Measurements from ENCODE around the gene MYH14. TPM values are rescaled to one million over a fixed set of nuclear protein-coding genes. Genes with fewer than 3 reads are reported as not detected.

MYH14 gene
- total and polyA plus RNA-seq, 2 of the 13 experiments (the other 11 are each of a cell fraction or from before 2014, with no cell fraction given) = 5.5 to 5.8 TPM

DNA sequence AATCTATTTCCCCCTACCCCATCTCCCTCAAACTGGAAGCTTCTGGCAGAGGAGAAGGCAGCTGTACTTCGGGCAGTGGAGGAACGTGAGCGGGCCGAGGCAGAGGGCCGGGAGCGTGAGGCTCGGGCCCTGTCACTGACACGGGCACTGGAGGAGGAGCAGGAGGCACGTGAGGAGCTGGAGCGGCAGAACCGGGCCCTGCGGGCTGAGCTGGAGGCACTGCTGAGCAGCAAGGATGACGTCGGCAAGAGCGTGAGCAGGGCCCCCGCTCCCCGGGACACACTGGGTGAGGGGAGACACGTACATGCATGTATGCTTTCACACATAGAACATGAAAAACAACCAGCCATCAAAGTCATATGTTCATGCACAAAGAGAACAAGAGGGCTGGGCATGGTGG lies 83.0 kb downstream of the MYH14 start (continued):
- TF ChIP-seq TFE3 (CRISPR knock-in tag; IDR thresholded peaks at IDR 0.05) = no peak
- no peak for TF ChIP-seq CEBPZ (IDR thresholded peaks at IDR 0.05; ENCODE audit: low read length)
- TF ChIP-seq, protein P1, sequence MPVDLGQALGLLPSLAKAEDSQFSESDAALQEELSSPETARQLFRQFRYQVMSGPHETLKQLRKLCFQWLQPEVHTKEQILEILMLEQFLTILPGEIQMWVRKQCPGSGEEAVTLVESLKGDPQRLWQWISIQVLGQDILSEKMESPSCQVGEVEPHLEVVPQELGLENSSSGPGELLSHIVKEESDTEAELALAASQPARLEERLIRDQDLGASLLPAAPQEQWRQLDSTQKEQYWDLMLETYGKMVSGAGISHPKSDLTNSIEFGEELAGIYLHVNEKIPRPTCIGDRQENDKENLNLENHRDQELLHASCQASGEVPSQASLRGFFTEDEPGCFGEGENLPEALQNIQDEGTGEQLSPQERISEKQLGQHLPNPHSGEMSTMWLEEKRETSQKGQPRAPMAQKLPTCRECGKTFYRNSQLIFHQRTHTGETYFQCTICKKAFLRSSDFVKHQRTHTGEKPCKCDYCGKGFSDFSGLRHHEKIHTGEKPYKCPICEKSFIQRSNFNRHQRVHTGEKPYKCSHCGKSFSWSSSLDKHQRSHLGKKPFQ (CRISPR knock-in tag; IDR thresholded peaks at IDR 0.05; ENCODE audit: insufficient replicate concordance) = no peak
- TF ChIP-seq GPN1 (CRISPR knock-in tag; IDR thresholded peaks at IDR 0.05; ENCODE audit: borderline replicate concordance) = no peak
- no peak for TF ChIP-seq SIX4 (CRISPR knock-in tag; IDR thresholded peaks at IDR 0.05)
- TF ChIP-seq ATAD3A (CRISPR knock-in tag; IDR thresholded peaks at IDR 0.05) = no peak
- TF ChIP-seq ZNF839 (CRISPR knock-in tag; IDR thresholded peaks at IDR 0.05; ENCODE audit: borderline replicate concordance) = no peak
- no peak for TF ChIP-seq KDM5A (IDR thresholded peaks at IDR 0.05; ENCODE audit: borderline replicate concordance, low read length)
